GM18861 (cell line): ENCODE measurements around the gene DAPK1.

ENCODE experiments used
- ATAC-seq: cut with Tn5 transposase; IDR thresholded peaks from one replicate; pipeline ENCODE4 v1.9.1; 2021; ENCODE audit not compliant: unreplicated experiment

DAPK1 gene

GRCh38 chr9:87516222-87516925 is 18.7 kb downstream of the DAPK1 start:
- ATAC-seq: no peak

GRCh38 chr9:87516926-87517290 is 19.2 kb downstream of the DAPK1 start:
- no peak for ATAC-seq

GRCh38 chr9:87517732-87518131 is 20.1 kb downstream of the DAPK1 start:
- ATAC-seq: no peak

GRCh38 chr9:87518702-87519335 is 21.2 kb downstream of the DAPK1 start:
- ATAC-seq: no peak

- no peak for ATAC-seq
Measured at GRCh38 chr9:87519461-87519860, 21.8 kb downstream of the DAPK1 start.

- no peak for ATAC-seq
Measured at GRCh38 chr9:87520172-87520683, 22.6 kb downstream of the DAPK1 start.

GRCh38 chr9:87521834-87522233 is 24.2 kb downstream of the DAPK1 start:
- no peak for ATAC-seq

- no peak for ATAC-seq
Measured at GRCh38 chr9:87524061-87524460, 26.4 kb downstream of the DAPK1 start.

GRCh38 chr9:87525546-87526303 is 28.1 kb downstream of the DAPK1 start:
- ATAC-seq: no peak

GRCh38 chr9:87527211-87527916 is 29.7 kb downstream of the DAPK1 start:
- ATAC-seq: no peak

- no peak for ATAC-seq
Measured at GRCh38 chr9:87528969-87529368, 31.3 kb downstream of the DAPK1 start.

GRCh38 chr9:87529671-87530070 is 32.0 kb downstream of the DAPK1 start:
- no peak for ATAC-seq

- no peak for ATAC-seq
Measured at GRCh38 chr9:87530716-87531115, 33.0 kb downstream of the DAPK1 start.

GRCh38 chr9:87531370-87532295 is 34.0 kb downstream of the DAPK1 start:
- ATAC-seq: no peak

- ATAC-seq: no peak
Measured at GRCh38 chr9:87533271-87533670, 35.6 kb downstream of the DAPK1 start.

GRCh38 chr9:87534036-87534435 is 36.4 kb downstream of the DAPK1 start:
- no peak for ATAC-seq

- no peak for ATAC-seq
Measured at GRCh38 chr9:87534957-87535356, 37.3 kb downstream of the DAPK1 start.

GRCh38 chr9:87535817-87536539 is 38.3 kb downstream of the DAPK1 start:
- ATAC-seq: peak; percentile 49

GRCh38 chr9:87537625-87538024 is 40.0 kb downstream of the DAPK1 start:
- no peak for ATAC-seq
